Measurements from ENCODE around the gene ZBTB20. TPM values are rescaled to one million over a fixed set of nuclear protein-coding genes. Genes with fewer than 3 reads are reported as not detected.

Gene ZBTB20
- polyA plus RNA-seq, 1 donor from 2014 or later, result 42.6 TPM

DNA sequence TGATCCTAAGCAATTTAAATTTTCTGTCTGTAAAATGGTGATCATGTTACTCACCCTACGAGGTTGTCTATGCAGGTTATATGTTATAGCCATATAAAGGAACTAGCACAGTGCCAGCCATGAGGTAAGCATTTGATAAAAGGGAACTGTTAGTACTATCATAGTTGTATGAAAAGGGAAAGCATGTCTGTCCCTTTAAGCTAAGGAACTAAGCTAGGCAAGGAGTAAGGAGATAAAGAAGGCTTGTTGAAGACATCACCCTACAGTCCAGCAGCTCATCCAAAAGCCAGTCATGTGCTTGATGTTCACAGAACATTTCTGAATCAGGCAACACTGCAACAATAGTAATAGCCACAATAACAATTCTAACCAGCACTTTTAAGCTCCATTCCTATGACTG, 243.9 kb downstream of the ZBTB20 start:
- Mint-ChIP-seq H3K4me1 (peaks cover 3 to 8% (median 8%) of the 10 kb centered on the region in 3 donors), H3K9me3 (no peaks in the 10 kb centered on the region), H3K36me3 (peaks cover 11% of the 10 kb centered on the region), H3K27me3 (no peaks in the 10 kb centered on the region), H3K4me3 (no peak overlapping the region), H3K27ac (no peak overlapping the region)

DNA sequence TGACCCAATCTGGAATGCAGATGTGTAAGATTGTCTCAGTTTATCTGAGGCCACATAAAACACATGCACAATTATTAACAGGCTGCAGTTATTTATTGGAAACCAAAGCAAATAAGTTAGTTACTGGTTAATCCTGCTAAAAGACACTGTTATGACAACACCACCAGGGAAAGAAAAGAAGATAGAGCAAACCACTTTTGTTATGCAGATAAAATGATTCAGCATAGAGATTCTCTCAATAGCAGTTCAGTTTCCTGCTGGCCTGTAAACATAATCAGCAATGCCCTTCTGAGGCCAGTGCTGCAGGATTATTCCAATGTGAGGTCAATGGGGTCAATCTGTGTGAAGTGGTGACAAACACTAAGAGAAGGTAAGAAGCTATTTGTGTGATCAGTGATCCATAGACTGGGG, 244.4 kb downstream of the ZBTB20 start:
- H3K4me3 Mint-ChIP-seq, result no peak overlapping the region
- peaks cover 3 to 8% (median 8%) of the 10 kb centered on the region in 3 donors for H3K4me1 Mint-ChIP-seq
- H3K9me3 Mint-ChIP-seq, result no peaks in the 10 kb centered on the region
- peaks cover 9% of the 10 kb centered on the region for H3K36me3 Mint-ChIP-seq
- no peak overlapping the region for H3K27ac Mint-ChIP-seq
- no peaks in the 10 kb centered on the region for H3K27me3 Mint-ChIP-seq

DNA sequence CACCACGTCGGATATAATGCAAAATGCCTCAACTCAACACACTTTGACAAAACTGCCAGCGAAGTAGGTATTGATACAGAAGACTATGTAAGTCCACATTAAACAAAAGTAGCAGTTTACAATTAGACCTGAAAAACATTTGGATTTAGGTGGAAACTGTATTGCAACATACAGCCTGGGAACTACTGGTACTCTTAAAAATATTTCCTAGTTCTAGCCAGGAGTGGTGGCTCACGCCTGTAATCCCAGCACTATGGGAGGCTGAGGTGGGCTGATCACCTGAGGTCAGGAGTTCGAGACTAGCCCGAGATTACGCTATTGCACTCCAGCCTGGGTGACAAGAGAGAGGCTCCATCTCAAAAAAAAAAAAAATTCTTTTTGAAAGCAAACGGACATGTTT, 246.2 kb downstream of the ZBTB20 start:
- H3K4me1 Mint-ChIP-seq, result peaks cover 3 to 8% (median 8%) of the 10 kb centered on the region in 3 donors
- peaks cover 6% of the 10 kb centered on the region for H3K36me3 Mint-ChIP-seq
- H3K4me3 Mint-ChIP-seq, result no peak overlapping the region
- H3K27ac Mint-ChIP-seq, result no peak overlapping the region
- H3K9me3 Mint-ChIP-seq, result no peaks in the 10 kb centered on the region
- H3K27me3 Mint-ChIP-seq, result no peaks in the 10 kb centered on the region

GRCh38 chr3:114899186-114899931, 247.7 kb downstream of the ZBTB20 start:
- H3K4me3 Mint-ChIP-seq, result no peak overlapping the region

DNA sequence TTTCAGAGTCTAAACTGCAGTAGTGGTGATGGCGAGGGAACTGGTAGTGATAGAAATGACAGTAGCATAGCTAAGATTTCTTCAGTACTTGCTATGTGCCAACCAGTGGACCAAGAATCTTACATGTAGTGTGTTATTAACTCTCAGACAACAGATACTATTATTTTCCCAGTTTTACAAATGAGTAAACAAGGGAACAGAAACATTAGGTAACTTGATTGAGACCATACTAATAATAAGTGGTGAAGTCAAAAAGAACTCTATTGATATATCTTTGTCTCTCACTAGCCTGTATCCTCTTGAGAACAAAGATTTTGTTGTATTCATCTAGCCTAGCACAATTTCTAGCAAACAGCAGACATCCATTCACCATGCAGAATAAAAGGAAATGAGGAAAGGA, 250.1 kb downstream of the ZBTB20 start:
- Mint-ChIP-seq H3K4me3 (no peak overlapping the region), H3K4me1 (peaks cover 0 to 2% (median 0%) of the 10 kb centered on the region in 3 donors), H3K27ac (no peak overlapping the region), H3K36me3 (peaks cover 18% of the 10 kb centered on the region), H3K9me3 (no peaks in the 10 kb centered on the region), H3K27me3 (no peaks in the 10 kb centered on the region)

More at GRCh38 chr3:114899186-114899931, 247.7 kb downstream of the ZBTB20 start:
- Mint-ChIP-seq H3K9me3 (no peaks in the 10 kb centered on the region), H3K4me1 (peaks cover 0 to 4% (median 0%) of the 10 kb centered on the region in 3 donors), H3K27me3 (no peaks in the 10 kb centered on the region), H3K36me3 (peaks cover 11% of the 10 kb centered on the region), H3K27ac (no peak overlapping the region)

- Mint-ChIP-seq H3K36me3 (peaks cover 14% of the 10 kb centered on the region), H3K9me3 (no peaks in the 10 kb centered on the region), H3K4me1 (no peaks in the 10 kb centered on the region), H3K27me3 (no peaks in the 10 kb centered on the region), H3K4me3 (no peak overlapping the region), H3K27ac (no peak overlapping the region)
These were observed 253.7 kb downstream of the ZBTB20 start for GRCh38 chr3:114893361-114893760.

DNA sequence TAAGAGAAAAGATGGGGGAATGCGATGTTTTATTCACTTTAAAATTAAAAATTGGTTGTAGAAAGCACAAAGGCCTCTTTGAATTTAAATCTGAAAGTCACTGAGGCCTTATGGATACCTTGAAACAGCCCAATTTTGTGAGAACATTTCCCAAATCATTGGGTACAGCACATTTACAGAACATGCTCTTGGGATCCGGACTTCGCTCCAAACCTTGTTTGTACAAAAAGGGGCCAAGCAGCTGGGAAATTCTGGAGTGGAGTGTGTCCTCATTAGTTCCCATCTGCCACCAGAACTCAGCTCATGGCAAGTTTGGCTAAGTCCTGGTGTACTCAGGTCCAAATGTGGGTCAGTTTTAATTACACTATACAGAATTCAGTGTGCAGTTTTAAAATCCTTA, 254.2 kb downstream of the ZBTB20 start:
- H3K27ac Mint-ChIP-seq, result peak overlapping the region in 1 of 3 donors; percentile 65
- H3K4me3 Mint-ChIP-seq, result no peak overlapping the region
- no peaks in the 10 kb centered on the region for H3K4me1 Mint-ChIP-seq
- no peaks in the 10 kb centered on the region for H3K9me3 Mint-ChIP-seq
- peaks cover 14% of the 10 kb centered on the region for H3K36me3 Mint-ChIP-seq
- H3K27me3 Mint-ChIP-seq, result no peaks in the 10 kb centered on the region

GRCh38 chr3:114892131-114892879, 254.8 kb downstream of the ZBTB20 start:
- Mint-ChIP-seq H3K4me1 (peaks cover 0 to 1% (median 0%) of the 10 kb centered on the region in 3 donors), H3K27ac (no peak overlapping the region), H3K9me3 (no peaks in the 10 kb centered on the region), H3K36me3 (peaks cover 14% of the 10 kb centered on the region), H3K27me3 (no peaks in the 10 kb centered on the region), H3K4me3 (no peak overlapping the region)

DNA sequence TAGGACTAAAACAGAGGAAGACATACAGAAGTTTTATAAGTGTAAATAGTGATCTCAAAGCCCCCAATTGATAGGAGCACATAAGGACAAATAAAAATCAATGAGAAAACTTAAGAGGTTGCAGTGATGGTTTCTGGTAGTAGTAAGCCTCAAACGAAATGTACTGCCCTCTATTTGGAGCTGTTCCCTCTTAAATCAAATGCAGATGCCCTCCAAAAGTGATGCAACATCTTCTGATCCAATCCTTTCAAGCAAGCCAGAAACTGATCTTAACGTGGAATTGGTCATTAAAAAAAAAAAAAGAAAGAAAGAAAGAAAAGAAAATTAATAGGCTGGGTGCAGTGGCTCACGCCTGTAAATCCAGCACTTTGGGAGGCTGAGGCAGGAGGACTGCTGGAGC, 259.3 kb downstream of the ZBTB20 start:
- Mint-ChIP-seq H3K9me3 (no peaks in the 10 kb centered on the region), H3K36me3 (peaks cover 5% of the 10 kb centered on the region), H3K4me1 (peaks cover 0 to 7% (median under 1%) of the 10 kb centered on the region in 3 donors), H3K4me3 (no peak overlapping the region), H3K27me3 (no peaks in the 10 kb centered on the region), H3K27ac (no peak overlapping the region)

GRCh38 chr3:114886905-114887304, 260.2 kb downstream of the ZBTB20 start:
- H3K4me3 Mint-ChIP-seq, result no peak overlapping the region
- no peak overlapping the region for H3K27ac Mint-ChIP-seq
- no peaks in the 10 kb centered on the region for H3K9me3 Mint-ChIP-seq
- H3K27me3 Mint-ChIP-seq, result no peaks in the 10 kb centered on the region
- H3K4me1 Mint-ChIP-seq, result peaks cover 0 to 7% (median 2%) of the 10 kb centered on the region in 3 donors
- H3K36me3 Mint-ChIP-seq, result peaks cover 3% of the 10 kb centered on the region

DNA sequence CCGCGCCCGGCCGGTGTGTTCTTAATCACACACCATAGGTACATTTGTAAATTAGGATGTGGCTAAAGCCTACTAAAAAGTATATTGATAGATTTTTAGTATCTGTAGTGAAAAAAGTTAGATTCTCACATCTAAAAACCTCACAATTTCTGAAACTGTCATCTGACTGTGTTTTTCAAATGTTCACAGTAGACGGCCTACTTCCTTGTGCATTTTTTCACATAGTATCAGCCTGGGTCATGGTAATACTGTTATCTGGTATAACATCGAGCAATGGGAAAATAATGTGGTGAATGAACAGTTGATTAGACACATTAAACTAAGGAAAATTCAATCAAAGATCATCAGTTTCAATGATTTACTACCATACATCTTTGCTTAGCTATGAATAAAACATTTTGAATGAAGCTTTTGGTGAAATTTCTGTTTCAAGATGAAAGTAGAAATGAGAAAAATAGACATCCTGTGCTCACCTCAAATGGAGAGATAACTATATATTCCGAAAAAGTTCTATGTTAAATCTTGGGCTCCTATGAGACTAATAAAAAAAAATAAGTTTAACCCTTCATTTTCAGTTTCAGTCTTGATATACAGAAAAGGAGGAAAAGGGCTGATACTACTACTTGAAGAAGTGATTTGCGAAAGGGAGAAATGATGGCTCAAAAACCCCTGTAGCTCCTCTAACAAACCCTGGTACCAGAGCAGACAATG, 262.7 kb downstream of the ZBTB20 start:
- H3K27ac Mint-ChIP-seq, result peak overlapping the region in 1 of 3 donors; percentile 42
- H3K4me1 Mint-ChIP-seq, result peaks cover 0 to 9% (median 3%) of the 10 kb centered on the region in 3 donors
- H3K36me3 Mint-ChIP-seq, result peaks cover 8% of the 10 kb centered on the region
- H3K27me3 Mint-ChIP-seq, result no peaks in the 10 kb centered on the region
- H3K9me3 Mint-ChIP-seq, result no peaks in the 10 kb centered on the region
- no peak overlapping the region for H3K4me3 Mint-ChIP-seq

DNA sequence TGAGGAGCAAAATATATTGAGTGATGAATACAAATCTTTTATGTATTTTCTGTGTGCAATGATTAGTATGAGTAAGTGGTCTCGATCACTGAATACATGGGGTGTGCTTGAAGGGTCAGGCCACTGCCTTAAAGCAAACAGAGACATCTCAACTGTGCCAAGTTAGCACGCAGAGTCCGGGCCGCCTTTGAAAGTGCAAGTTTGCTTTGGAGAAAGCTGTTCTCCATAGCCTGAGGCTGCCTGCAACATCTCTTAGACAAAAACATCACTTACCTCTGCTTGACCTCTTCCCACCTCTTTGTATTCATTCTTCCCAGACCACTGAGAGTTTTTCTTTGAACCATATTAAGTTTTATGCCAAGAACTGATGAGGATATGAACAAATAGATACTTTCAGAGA, 267.0 kb downstream of the ZBTB20 start:
- H3K27me3 Mint-ChIP-seq, result no peaks in the 10 kb centered on the region
- H3K27ac Mint-ChIP-seq, result no peak overlapping the region
- H3K9me3 Mint-ChIP-seq, result no peaks in the 10 kb centered on the region
- H3K4me1 Mint-ChIP-seq, result peaks cover 0 to 6% (median 3%) of the 10 kb centered on the region in 3 donors
- peaks cover 11% of the 10 kb centered on the region for H3K36me3 Mint-ChIP-seq
- H3K4me3 Mint-ChIP-seq, result no peak overlapping the region

DNA sequence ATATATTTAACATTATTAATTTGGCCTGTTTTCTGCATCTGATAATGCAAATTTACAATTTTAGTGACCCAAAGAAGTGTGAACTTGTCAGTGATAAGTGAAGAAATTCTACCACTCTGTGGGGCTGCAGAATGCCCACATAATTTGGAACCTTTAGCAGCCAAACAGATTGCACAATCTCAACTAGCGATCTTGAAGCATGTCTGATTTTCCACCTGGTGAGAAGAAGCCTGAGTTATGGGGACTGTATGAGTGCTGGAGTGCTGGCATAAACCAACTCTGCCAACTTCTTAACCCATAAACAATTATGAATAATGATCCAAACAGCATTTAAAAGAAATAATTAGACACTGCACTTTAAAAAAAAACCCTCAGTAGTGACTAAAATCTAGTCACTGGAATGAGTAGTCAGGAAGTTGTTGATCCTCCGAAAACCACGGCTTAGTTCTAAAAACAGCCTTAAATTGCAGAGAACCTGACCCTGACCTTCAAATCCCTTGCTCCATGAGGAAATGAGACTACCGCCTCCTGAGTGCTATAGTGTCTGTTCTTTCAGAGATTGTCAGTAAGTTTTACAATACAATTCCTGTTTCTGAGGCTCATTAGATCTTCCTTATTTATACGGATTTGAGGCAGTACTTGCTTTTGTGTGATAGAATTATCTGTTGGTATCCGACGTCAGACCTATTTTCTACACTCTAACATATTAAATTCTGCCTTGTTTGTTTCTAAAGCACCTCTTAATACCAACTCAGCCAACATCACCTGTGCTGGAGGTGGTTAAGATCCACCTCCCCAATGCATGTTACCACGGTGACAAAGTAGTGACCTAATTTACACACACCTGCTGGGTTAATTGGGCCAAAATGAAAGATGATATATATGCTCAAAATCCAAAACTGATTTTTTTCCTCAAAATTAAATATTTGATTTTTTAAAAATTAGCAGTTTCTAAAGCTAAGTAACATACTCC, 267.7 kb downstream of the ZBTB20 start:
- Mint-ChIP-seq H3K27ac (no peak overlapping the region), H3K36me3 (peaks cover 13% of the 10 kb centered on the region), H3K4me3 (no peak overlapping the region), H3K4me1 (peaks cover 3 to 6% (median 5%) of the 10 kb centered on the region in 3 donors), H3K27me3 (no peaks in the 10 kb centered on the region), H3K9me3 (no peaks in the 10 kb centered on the region)

GRCh38 chr3:114878114-114878839, 268.8 kb downstream of the ZBTB20 start:
- Mint-ChIP-seq H3K4me1 (peaks cover 3 to 6% (median 4%) of the 10 kb centered on the region in 3 donors), H3K27ac (no peak overlapping the region), H3K9me3 (no peaks in the 10 kb centered on the region), H3K36me3 (peaks cover 14% of the 10 kb centered on the region), H3K27me3 (no peaks in the 10 kb centered on the region), H3K4me3 (no peak overlapping the region)

Measured in IgD-negative memory B cell (primary cell).